Measurements from ENCODE around the gene CRIP2. TPM values are rescaled to one million over a fixed set of nuclear protein-coding genes. Genes with fewer than 3 reads are reported as not detected.

Gene CRIP2
- total and polyA plus RNA-seq, 9 of the 15 experiments (the other 6 are each of a cell fraction or from before 2014, with no cell fraction given), result 0.18 to 2.0 (median 0.69) TPM; not detected in 1

DNA sequence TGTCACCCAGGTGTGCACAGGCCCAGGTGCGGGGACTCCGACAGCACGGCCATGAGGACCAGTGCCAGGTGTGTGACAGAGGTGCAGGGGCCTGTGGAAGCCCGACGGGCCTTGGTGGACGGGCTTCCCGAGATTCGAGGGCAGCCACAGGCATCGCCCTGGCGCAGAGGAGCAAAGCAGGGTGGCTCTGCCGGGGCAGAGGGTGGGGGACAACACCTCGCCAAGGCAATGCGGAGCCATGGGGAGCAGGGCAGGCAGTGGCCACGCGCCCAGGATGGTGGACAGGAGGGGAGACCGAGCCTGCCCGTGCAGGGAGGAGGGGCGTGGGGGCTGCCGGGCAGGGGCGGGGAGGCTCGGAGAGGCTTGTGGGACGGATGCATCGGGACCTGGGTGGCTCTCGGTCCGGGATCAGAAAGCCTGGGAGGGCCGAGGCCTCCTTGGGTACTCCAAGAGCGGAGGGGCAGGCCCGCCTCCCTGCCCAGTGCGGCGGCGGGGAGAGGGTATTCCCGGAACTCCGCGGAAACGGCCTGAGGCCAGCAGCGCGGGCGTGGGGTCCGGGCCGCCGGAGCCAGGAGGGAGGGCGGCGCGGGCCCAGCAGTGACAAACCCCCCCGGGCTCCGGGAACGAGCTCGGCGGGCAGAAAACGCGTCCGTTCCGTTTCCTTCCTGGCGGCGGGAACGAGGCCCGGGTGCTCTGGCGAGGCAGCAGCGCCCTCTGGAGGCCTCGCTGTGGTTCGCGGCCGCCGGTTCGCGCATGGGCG is 53.4 kb downstream of the CRIP2 start:
- no peak for FAIRE-seq
- TF ChIP-seq BCLAF1 (IDR thresholded peaks at IDR 0.05; ENCODE audit: borderline replicate concordance in 1 of 2, control insufficient read depth in 1 of 2, low read depth in 2 of 2, low read length in 1 of 2) (no peak), RAD51 (IDR thresholded peaks at IDR 0.05; ENCODE audit: borderline replicate concordance, low read depth) (no peak), SMC3 (conservative IDR thresholded peaks at IDR 0.05; ENCODE audit: insufficient read depth, low read depth, low read length) (peak; percentile 61), MYBL2 (IDR thresholded peaks at IDR 0.05; ENCODE audit: low read depth) (no peak), MYBL2 (CRISPR knock-in tag; IDR thresholded peaks at IDR 0.05; ENCODE audit: borderline replicate concordance) (no peak), PHF20 (IDR thresholded peaks at IDR 0.05; ENCODE audit: partially characterized antibody) (peak; percentile 42), VEZF1 (CRISPR knock-in tag; IDR thresholded peaks at IDR 0.05) (peak; percentile 73), GABPA (tag; conservative IDR thresholded peaks at IDR 0.05; ENCODE audit: low read depth) (peak; percentile 66), TCF3 (CRISPR knock-in tag; IDR thresholded peaks at IDR 0.05) (0 out of 2 replicates have a peak, but pooled peaks have one; percentile 8)
- TF ChIP-seq, protein P1, sequence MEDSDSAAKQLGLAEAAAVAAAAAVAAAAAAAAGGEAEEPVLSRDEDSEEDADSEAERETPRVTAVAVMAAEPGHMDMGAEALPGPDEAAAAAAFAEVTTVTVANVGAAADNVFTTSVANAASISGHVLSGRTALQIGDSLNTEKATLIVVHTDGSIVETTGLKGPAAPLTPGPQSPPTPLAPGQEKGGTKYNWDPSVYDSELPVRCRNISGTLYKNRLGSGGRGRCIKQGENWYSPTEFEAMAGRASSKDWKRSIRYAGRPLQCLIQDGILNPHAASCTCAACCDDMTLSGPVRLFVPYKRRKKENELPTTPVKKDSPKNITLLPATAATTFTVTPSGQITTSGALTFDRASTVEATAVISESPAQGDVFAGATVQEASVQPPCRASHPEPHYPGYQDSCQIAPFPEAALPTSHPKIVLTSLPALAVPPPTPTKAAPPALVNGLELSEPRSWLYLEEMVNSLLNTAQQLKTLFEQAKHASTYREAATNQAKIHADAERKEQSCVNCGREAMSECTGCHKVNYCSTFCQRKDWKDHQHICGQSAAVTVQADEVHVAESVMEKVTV (CRISPR knock-in tag; IDR thresholded peaks at IDR 0.05), result 0 out of 2 replicates have a peak, but pooled peaks have one; percentile 30
- TF ChIP-seq, protein P2, sequence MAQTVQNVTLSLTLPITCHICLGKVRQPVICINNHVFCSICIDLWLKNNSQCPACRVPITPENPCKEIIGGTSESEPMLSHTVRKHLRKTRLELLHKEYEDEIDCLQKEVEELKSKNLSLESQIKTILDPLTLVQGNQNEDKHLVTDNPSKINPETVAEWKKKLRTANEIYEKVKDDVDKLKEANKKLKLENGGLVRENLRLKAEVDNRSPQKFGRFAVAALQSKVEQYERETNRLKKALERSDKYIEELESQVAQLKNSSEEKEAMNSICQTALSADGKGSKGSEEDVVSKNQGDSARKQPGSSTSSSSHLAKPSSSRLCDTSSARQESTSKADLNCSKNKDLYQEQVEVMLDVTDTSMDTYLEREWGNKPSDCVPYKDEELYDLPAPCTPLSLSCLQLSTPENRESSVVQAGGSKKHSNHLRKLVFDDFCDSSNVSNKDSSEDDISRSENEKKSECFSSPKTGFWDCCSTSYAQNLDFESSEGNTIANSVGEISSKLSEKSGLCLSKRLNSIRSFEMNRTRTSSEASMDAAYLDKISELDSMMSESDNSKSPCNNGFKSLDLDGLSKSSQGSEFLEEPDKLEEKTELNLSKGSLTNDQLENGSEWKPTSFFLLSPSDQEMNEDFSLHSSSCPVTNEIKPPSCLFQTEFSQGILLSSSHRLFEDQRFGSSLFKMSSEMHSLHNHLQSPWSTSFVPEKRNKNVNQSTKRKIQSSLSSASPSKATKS (CRISPR knock-in tag; IDR thresholded peaks at IDR 0.05), result no peak

More for the DNA sequence above, 53.4 kb downstream of the CRIP2 start:
- DNase-seq (ENCODE audit: extremely low read depth in 1 of 4, low spot score in 3 of 4) (peak; percentile 79 to 87 (median 80)), ATAC-seq (peak; percentile 91)
- ChIA-PET CTCF (ENCODE audit: low intra/inter-chr PET ratio) (interaction anchor here (0.6 to 1.6 kb wide), 4 partner anchors 47 to 315 kb away, joined by 3 to 13 read pairs (median 4); no protein-coding TSS in a partner anchor), POLR2A (interaction anchor here (0.6 to 0.8 kb wide), 2 partner anchors 22 to 134 kb away, joined by 3 read pairs; no protein-coding TSS in a partner anchor)
- Histone ChIP-seq H3K4me3 (peak overlapping the region; percentile 31), H3K9me3 (replicated peaks; ENCODE audit: control insufficient read depth, insufficient read depth, low read depth, low read length) (no peaks in the 10 kb centered on the region), H3K9me1 (ENCODE audit: control insufficient read depth, insufficient read depth, low read length) (no peaks in the 10 kb centered on the region), H3K4me1 (replicated peaks in 1 of 2; ENCODE audit: control insufficient read depth in 2 of 2, insufficient read depth in 2 of 2, low read length in 2 of 2) (peaks cover 0 to 53% of the 10 kb centered on the region in 2 experiments; a peak in 2 of 5 replicates), H3K27ac (ENCODE audit: extremely low read depth, low read depth, low read length) (no peak overlapping the region), H3K9ac (ENCODE audit: insufficient read depth in 1 of 2, low read depth in 2 of 2, low read length in 2 of 2) (peak overlapping the region; percentile 59 to 90; a peak in 3 of 4 replicates), H3K27me3 (ENCODE audit: control insufficient read depth in 2 of 2, insufficient read depth in 2 of 2, low read length in 2 of 2) (peaks cover 2 to 24% of the 10 kb centered on the region in 2 experiments; a peak in 2 of 5 replicates), H2AFZ (ENCODE audit: low read depth, low read length) (peak overlapping the region; percentile 92), H3K79me2 (ENCODE audit: control insufficient read depth, insufficient read depth, low read length) (no peaks in the 10 kb centered on the region), H3K4me2 (ENCODE audit: insufficient read depth, low read length) (peak overlapping the region; percentile 18; the same call in 1 of the 2 replicates), H4K20me1 (replicated peaks; ENCODE audit: control insufficient read depth, insufficient read depth, low read length) (no peaks in the 10 kb centered on the region), H3K36me3 (ENCODE audit: control insufficient read depth, insufficient read depth, low read length) (no peaks in the 10 kb centered on the region)
- 9% methylated on average over 15 of the region's 67 CpGs for WGBS (ENCODE audit: insufficient coverage, low coverage, missing lambda C conversion rate)
- BruUV-seq (replicated peaks), result no TSS peak
- intact Hi-C loops (cut with micrococcal nuclease), result loop anchor here (5.0 to 10.0 kb wide), 2 partner anchors 53 to 436 kb away; partner anchors contain the start of gene CRIP2
- in situ Hi-C loops (cut with MboI), result no loop called here
